Esophagus squamous epithelium (tissue), 5 donors: Measurements from ENCODE around the gene LRP2. TPM values are rescaled to one million over a fixed set of nuclear protein-coding genes. Genes with fewer than 3 reads are reported as not detected.

Experiments
- DNase-seq: peaks from one replicate; lab custom pipeline; 2025; lab: John Stamatoyannopoulos, UW
- H3K27ac ChIP-seq, 4 donors: fragments of 200-600 bp; sonication (generic); one replicate each; pipeline ENCODE4 v1.5.1; 2016 to 2019; ENCODE audit warnings: mild to moderate bottlenecking in 1 of 4
- H3K27me3 ChIP-seq, 4 donors: fragments of 200-600 bp; sonication (generic); 1 replicate in 3 of 4; 2 replicates in 1 of 4; pipeline versions ENCODE4 v1.5.1 to v1.6.0; 2017 to 2021; ENCODE audit warnings: antibody characterized with exemption in 1 of 4
- H3K36me3 ChIP-seq, 3 donors: fragments of 200-600 bp; sonication (generic); one replicate each; pipeline ENCODE4 v1.5.1; 2016 to 2019
- H3K4me1 ChIP-seq, 3 donors: fragments of 200-600 bp; sonication (generic); one replicate each; pipeline ENCODE4 v1.5.1; 2017 to 2019
- H3K4me3 ChIP-seq, 4 donors: fragments of 200-600 bp; sonication (generic); 1 replicate in 3 of 4; 2 replicates in 1 of 4; pipeline ENCODE4 v1.5.1; 2016 to 2019; ENCODE audit warnings: mild to moderate bottlenecking in 2 of 4, moderate library complexity in 1 of 4
- H3K9me3 ChIP-seq, 3 donors: fragments of 200-600 bp; sonication (generic); one replicate each; pipeline ENCODE4 v1.5.1; 2016 to 2019
- CTCF ChIP-seq, 6 experiments: fragments of 450-650 bp in 4 of 6; fragments of 200-600 bp in 2 of 6; sonication (generic) in 2 of 6; IDR thresholded peaks; one replicate each; pipeline ENCODE4 v1.5.1; 2016 to 2019; ENCODE audit warnings: antibody characterized with exemption in 6 of 6, mild to moderate bottlenecking in 4 of 6, moderate library complexity in 4 of 6
- POLR2A ChIP-seq, 4 donors: fragments of 450-650 bp; IDR thresholded peaks; one replicate each; pipeline ENCODE4 v1.6.1; 2017; ENCODE audit warnings: antibody characterized with exemption in 4 of 4, mild to moderate bottlenecking in 4 of 4, moderate library complexity in 3 of 4
- WGBS, 2 donors: methylation state at CpG; one replicate each; pipeline ENCODE4 v1.1.5; 2018; 5-methylcytosine and 5-hydroxymethylcytosine counted together
- intact Hi-C: fragments of 100-400 bp; cut with DNase I; formaldehyde crosslinking; loops from one replicate; pipeline ENCODE4 v1.15.0; 2022
- total RNA-seq, 4 donors: library from RNA; depleted of rRNA; stranded (reverse); fragments of >200 nt; gene quantifications; one replicate each; pipeline ENCODE4 v1.1.0, GENCODE V29; 2016
- donor health status: DM: yes; HTN: yes; CAD: no.

The LRP2 gene
- total RNA-seq, 4 donors from 2014 or later, result under 0.01 to 0.04 TPM; not detected in 2

DNA sequence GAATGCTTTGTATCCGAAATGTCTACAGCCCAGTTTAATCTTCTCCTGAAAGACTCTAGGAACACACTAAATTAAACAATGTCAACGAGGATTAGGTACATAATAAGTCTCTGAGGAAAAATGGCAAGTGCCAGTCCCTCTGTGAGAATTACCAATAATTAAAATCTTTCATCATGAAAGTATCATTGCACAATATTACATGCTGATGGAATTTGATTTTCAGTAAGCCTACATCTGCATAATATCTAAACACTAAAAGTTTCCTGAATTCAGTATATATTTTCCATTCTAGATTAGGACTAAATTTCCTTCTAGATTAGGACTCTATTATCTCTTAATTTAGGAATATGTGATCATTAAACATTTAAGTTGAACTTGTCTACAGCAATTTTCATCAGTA lies 132.1 kb downstream of the LRP2 start:
- WGBS, 2 donors, result 32 to 39% methylated on average over 2 of the region's 2 CpGs
- Histone ChIP-seq H3K27ac (no peak overlapping the region), H3K27me3 (no peaks in the 10 kb centered on the region), H3K36me3 (no peaks in the 10 kb centered on the region), H3K9me3 (no peaks in the 10 kb centered on the region), H3K4me1 (no peaks in the 10 kb centered on the region), H3K4me3 (no peak overlapping the region)
- no peak for DNase-seq
- intact Hi-C loops, result no loop called here
- TF ChIP-seq POLR2A (IDR thresholded peaks at IDR 0.05) (no peak), CTCF (IDR thresholded peaks at IDR 0.05) (no peak)

GRCh38 chr2:169229590-169229989 lies 132.7 kb downstream of the LRP2 start:
- Histone ChIP-seq H3K27ac (no peak overlapping the region), H3K4me3 (no peak overlapping the region), H3K27me3 (no peaks in the 10 kb centered on the region), H3K9me3 (no peaks in the 10 kb centered on the region), H3K4me1 (no peaks in the 10 kb centered on the region), H3K36me3 (no peaks in the 10 kb centered on the region)
- TF ChIP-seq CTCF (IDR thresholded peaks at IDR 0.05) (no peak), POLR2A (IDR thresholded peaks at IDR 0.05) (no peak)
- no peak for DNase-seq
- intact Hi-C loops, result no loop called here

DNA sequence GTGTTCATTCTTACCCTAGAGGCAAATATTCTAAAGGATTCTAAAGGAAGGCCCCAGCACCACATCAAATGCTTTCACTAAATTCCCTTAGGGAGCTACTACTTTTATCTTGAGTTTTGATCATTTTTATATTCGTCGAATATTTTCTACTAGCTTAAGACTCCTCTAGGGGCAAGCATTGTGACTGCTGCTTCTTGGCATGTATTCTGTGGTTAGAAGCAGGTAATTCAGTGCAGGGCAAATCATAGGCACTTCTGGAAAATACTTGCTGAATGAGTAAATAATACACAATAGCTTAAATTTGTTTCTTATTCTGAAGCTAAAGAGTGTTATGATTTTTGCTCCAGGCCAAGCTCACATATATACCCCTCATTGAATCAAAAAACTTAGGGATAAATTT lies 136.4 kb downstream of the LRP2 start:
- 63 to 80% methylated on average over 2 of the region's 2 CpGs for WGBS, 2 donors
- no peaks in the 10 kb centered on the region for H3K4me1 ChIP-seq
- no peak for DNase-seq
- TF ChIP-seq POLR2A (IDR thresholded peaks at IDR 0.05) (no peak), CTCF (IDR thresholded peaks at IDR 0.05) (no peak)
- intact Hi-C loops, result no loop called here
- no peak overlapping the region for H3K4me3 ChIP-seq
- H3K9me3 ChIP-seq, result no peaks in the 10 kb centered on the region
- no peaks in the 10 kb centered on the region for H3K36me3 ChIP-seq
- H3K27me3 ChIP-seq, result no peaks in the 10 kb centered on the region
- no peak overlapping the region for H3K27ac ChIP-seq

GRCh38 chr2:169225233-169225750 lies 137.0 kb downstream of the LRP2 start:
- Histone ChIP-seq H3K9me3 (no peaks in the 10 kb centered on the region), H3K27ac (no peak overlapping the region), H3K36me3 (no peaks in the 10 kb centered on the region), H3K27me3 (no peaks in the 10 kb centered on the region), H3K4me1 (no peaks in the 10 kb centered on the region), H3K4me3 (no peak overlapping the region)
- intact Hi-C loops, result no loop called here
- no peak for DNase-seq
- 33 to 50% methylated on average over 2 of the region's 2 CpGs for WGBS, 2 donors
- TF ChIP-seq POLR2A (IDR thresholded peaks at IDR 0.05), result no peak
- TF ChIP-seq CTCF (IDR thresholded peaks at IDR 0.05), result no peak

- TF ChIP-seq CTCF (IDR thresholded peaks at IDR 0.05), result no peak
- TF ChIP-seq POLR2A (IDR thresholded peaks at IDR 0.05), result no peak
These were observed 139.7 kb downstream of the LRP2 start for GRCh38 chr2:169222665-169223064.

More at GRCh38 chr2:169222665-169223064, 139.7 kb downstream of the LRP2 start:
- Histone ChIP-seq H3K36me3 (no peaks in the 10 kb centered on the region), H3K4me1 (no peaks in the 10 kb centered on the region), H3K4me3 (no peak overlapping the region), H3K9me3 (no peaks in the 10 kb centered on the region), H3K27ac (no peak overlapping the region), H3K27me3 (no peaks in the 10 kb centered on the region)
- WGBS, 2 donors, result 39 to 49% methylated on average over 3 of the region's 3 CpGs
- intact Hi-C loops, result no loop called here
- DNase-seq, result no peak
